GM12878 (cell line): Measurements from ENCODE around the gene CCDC197. TPM values are rescaled to one million over a fixed set of nuclear protein-coding genes. Genes with fewer than 3 reads are reported as not detected.

ENCODE experiments used
- ATF7 ChIP-seq: fragments of 450-650 bp; IDR thresholded peaks from 2 replicates; pipeline ENCODE4 v1.6.1; 2016; ENCODE audit warnings: low read depth, mild to moderate bottlenecking
- CEBPZ ChIP-seq: fragments of 150-350 bp; IDR thresholded peaks from 2 replicates; pipeline ENCODE4 v1.6.1; 2016; ENCODE audit warnings: low read depth, low read length
- EZH2 ChIP-seq: IDR thresholded peaks from 2 replicates; pipeline ENCODE4 v1.6.1; 2012; ENCODE audit warnings: low read depth, mild to moderate bottlenecking, control low read depth, inconsistent platforms, low read length, borderline replicate concordance; ENCODE audit not compliant: control insufficient read depth
- IKZF2 ChIP-seq, 2 experiments: fragments of 450-650 bp; IDR thresholded peaks; 2 replicates each; pipeline ENCODE4 v1.6.1; 2017; ENCODE audit warnings: mild to moderate bottlenecking in 2 of 2, moderate library complexity in 2 of 2
- MEF2B ChIP-seq: fragments of 450-650 bp; IDR thresholded peaks from 2 replicates; pipeline ENCODE4 v1.6.1; 2018; ENCODE audit warnings: mild to moderate bottlenecking, moderate library complexity; ENCODE audit not compliant: partially characterized antibody, poor library complexity, severe bottlenecking
- NBN ChIP-seq: fragments of 450-650 bp; IDR thresholded peaks from 2 replicates; pipeline ENCODE4 v1.6.1; 2016
- NR2F1 ChIP-seq: fragments of 450-650 bp; conservative IDR thresholded peaks from 2 replicates; pipeline ENCODE4 v1.6.1; 2017; ENCODE audit warnings: mild to moderate bottlenecking
- PBX3 ChIP-seq: IDR thresholded peaks from 2 replicates; pipeline ENCODE4 v1.6.1; 2011; ENCODE audit warnings: mild to moderate bottlenecking, low read depth, low read length, moderate library complexity; ENCODE audit not compliant: insufficient replicate concordance
- PKNOX1 ChIP-seq: fragments of 450-650 bp; IDR thresholded peaks from 2 replicates; pipeline ENCODE4 v1.6.1; 2016; ENCODE audit warnings: mild to moderate bottlenecking
- POLR2AphosphoS2 ChIP-seq: IDR thresholded peaks from 2 replicates; pipeline ENCODE4 v1.6.1; 2011; ENCODE audit warnings: low read depth, mild to moderate bottlenecking, low read length, improper control_type of control experiment, moderate library complexity
- POLR2AphosphoS5 ChIP-seq: IDR thresholded peaks from 2 replicates; pipeline ENCODE4 v1.6.1; 2011; ENCODE audit warnings: mild to moderate bottlenecking, low read length, inconsistent platforms
- SMAD5 ChIP-seq: IDR thresholded peaks from 2 replicates; pipeline ENCODE4 v1.6.1; 2016; ENCODE audit warnings: antibody characterized with exemption, low read depth
- ZNF207 ChIP-seq: fragments of 450-650 bp; IDR thresholded peaks from 2 replicates; pipeline ENCODE4 v1.6.1; 2014; ENCODE audit warnings: antibody characterized with exemption, mild to moderate bottlenecking, borderline replicate concordance
- ZNF217 ChIP-seq: fragments of 450-650 bp; IDR thresholded peaks from 2 replicates; pipeline ENCODE4 v1.6.1; 2017; ENCODE audit warnings: antibody characterized with exemption, mild to moderate bottlenecking
- polyA plus RNA-seq, 11 experiments: library from polyadenylated mRNA; depleted of rRNA in 4 of 11; unstranded in 6 of 11; stranded (reverse) in 5 of 11; fragments of >200 nt; fragmentation: Nextera tagmentation in 4 of 11; fragmentation: Illumina TruSeq in 1 of 11; extraction: Ambion mirVana in 4 of 11; extraction: Trizol in 1 of 11; gene quantifications; 1 replicate in 1 of 11; 2 replicates in 10 of 11; pipeline versions ENCODE4 v1.2.1 to v1.2.3, GENCODE V29; 2011 to 2016; ENCODE audit warnings: inconsistent platforms in 2 of 11, missing spikeins in 2 of 11, low read depth in 1 of 11
- total RNA-seq, 4 experiments: library from RNA; depleted of rRNA in 3 of 4; stranded (reverse); fragments of >200 nt in 3 of 4; fragmentation: Illumina TruSeq in 1 of 4; extraction: Trizol in 1 of 4; gene quantifications; 2 replicates each; pipeline versions ENCODE4 v1.2.1 to v1.2.3, GENCODE V29; 2013 to 2021

The CCDC197 gene
- total and polyA plus RNA-seq, 10 of the 15 experiments (the other 5 are each of a cell fraction or from before 2014, with no cell fraction given): 0.12 TPM; not detected in 9

- TF ChIP-seq CEBPZ (no peak), EZH2 (no peak), PBX3 (no peak), ZNF217 (no peak), POLR2AphosphoS5 (no peak), NBN (peak; percentile 59), ATF7 (peak; percentile 41; the same call in 1 of the 2 replicates), PKNOX1 (0 out of 2 replicates have a peak, but pooled peaks have one; percentile 27), IKZF2 (IDR thresholded peaks at IDR 0.05) (peak; percentile 29 to 35; a peak in 2 of 4 replicates), SMAD5 (no peak), MEF2B (peak; percentile 65), ZNF207 (no peak), NR2F1 (peak; percentile 78), POLR2AphosphoS2 (no peak)
Measured at GRCh38 chr14:94009767-94010166, 12.7 kb downstream of the CCDC197 start (continued).
